AG04450 (cell line): ENCODE measurements around the gene USH2A. TPM values are rescaled to one million over a fixed set of nuclear protein-coding genes. Genes with fewer than 3 reads are reported as not detected.

Experiments
- CTCF ChIA-PET: fragments of 300-600, 350-600 bp; formaldehyde crosslinking; extraction: SDS; loops from one replicate; lab custom pipeline; 2022; ENCODE audit warnings: antibody characterized with exemption, inconsistent platforms; lab: Charles Lee
- POLR2A ChIA-PET: fragments of 350-600 bp; formaldehyde crosslinking; extraction: SDS; loops from one replicate; lab custom pipeline; 2021; ENCODE audit warnings: antibody characterized with exemption, inconsistent platforms; lab: Yijun Ruan, JAX
- DNase-seq: peaks from one replicate; pipeline ENCODE4 v3.0.0-alpha.2; 2011; ENCODE audit warnings: low read depth, low spot score
- H3K27ac ChIP-seq: one replicate; pipeline ENCODE4 v1.5.1; 2012; ENCODE audit warnings: low read depth, low read length, control low read depth
- H3K27me3 ChIP-seq: one replicate; pipeline ENCODE4 v1.6.0; 2012; ENCODE audit warnings: low read length; ENCODE audit not compliant: control insufficient read depth, insufficient read depth
- H3K4me3 ChIP-seq: 2 replicates; pipeline ENCODE4 v1.5.1; 2011; ENCODE audit warnings: mild to moderate bottlenecking, low read depth, low read length, control low read depth
- H3K9me3 ChIP-seq: 2 replicates; pipeline ENCODE4 v1.5.1; 2012; ENCODE audit warnings: low read length; ENCODE audit not compliant: control insufficient read depth, insufficient read depth
- polyA plus RNA-seq: library from polyadenylated mRNA; depleted of rRNA; stranded (reverse); fragments of >200 nt; gene quantifications from 2 replicates; pipeline ENCODE4 v1.2.3, GENCODE V29; 2011
- TF ChIP-seq, protein P1 (sequence below): IDR thresholded peaks from 2 replicates; pipeline ENCODE4 v1.5.1; 2011; ENCODE audit warnings: low read depth, low read length, control low read depth, inconsistent platforms

Gene USH2A
- polyA plus RNA-seq, 1 experiment = 0.01 TPM

DNA sequence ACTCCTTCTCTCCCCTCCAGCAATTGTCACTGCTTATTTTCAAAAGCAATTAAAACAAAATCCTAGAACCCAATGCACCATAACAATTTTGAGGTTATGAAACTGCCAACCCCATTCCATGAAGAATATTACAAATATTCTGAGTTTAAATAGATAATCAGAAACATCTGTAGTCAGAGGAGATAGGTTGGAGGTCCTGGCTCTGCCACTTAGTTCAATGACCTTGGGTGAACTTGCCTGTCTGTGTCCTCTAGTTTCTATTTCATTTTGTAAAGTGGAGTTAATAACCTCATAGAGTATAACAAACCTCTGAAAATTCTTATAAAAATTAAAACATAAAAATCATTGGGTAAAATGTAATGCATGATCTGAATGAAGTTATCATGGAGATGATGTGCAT lies 691.5 kb downstream of the USH2A start:
- DNase-seq = no peak
- H3K27me3 ChIP-seq = no peaks in the 10 kb centered on the region
- no peak overlapping the region for H3K4me3 ChIP-seq
- H3K27ac ChIP-seq = no peak overlapping the region
- ChIA-PET CTCF (no interaction called here), POLR2A (no interaction called here)
- peaks cover 5% of the 10 kb centered on the region; the same call in 1 of the 2 replicates for H3K9me3 ChIP-seq
- TF ChIP-seq, protein P1, sequence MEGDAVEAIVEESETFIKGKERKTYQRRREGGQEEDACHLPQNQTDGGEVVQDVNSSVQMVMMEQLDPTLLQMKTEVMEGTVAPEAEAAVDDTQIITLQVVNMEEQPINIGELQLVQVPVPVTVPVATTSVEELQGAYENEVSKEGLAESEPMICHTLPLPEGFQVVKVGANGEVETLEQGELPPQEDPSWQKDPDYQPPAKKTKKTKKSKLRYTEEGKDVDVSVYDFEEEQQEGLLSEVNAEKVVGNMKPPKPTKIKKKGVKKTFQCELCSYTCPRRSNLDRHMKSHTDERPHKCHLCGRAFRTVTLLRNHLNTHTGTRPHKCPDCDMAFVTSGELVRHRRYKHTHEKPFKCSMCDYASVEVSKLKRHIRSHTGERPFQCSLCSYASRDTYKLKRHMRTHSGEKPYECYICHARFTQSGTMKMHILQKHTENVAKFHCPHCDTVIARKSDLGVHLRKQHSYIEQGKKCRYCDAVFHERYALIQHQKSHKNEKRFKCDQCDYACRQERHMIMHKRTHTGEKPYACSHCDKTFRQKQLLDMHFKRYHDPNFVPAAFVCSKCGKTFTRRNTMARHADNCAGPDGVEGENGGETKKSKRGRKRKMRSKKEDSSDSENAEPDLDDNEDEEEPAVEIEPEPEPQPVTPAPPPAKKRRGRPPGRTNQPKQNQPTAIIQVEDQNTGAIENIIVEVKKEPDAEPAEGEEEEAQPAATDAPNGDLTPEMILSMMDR = no peak

DNA sequence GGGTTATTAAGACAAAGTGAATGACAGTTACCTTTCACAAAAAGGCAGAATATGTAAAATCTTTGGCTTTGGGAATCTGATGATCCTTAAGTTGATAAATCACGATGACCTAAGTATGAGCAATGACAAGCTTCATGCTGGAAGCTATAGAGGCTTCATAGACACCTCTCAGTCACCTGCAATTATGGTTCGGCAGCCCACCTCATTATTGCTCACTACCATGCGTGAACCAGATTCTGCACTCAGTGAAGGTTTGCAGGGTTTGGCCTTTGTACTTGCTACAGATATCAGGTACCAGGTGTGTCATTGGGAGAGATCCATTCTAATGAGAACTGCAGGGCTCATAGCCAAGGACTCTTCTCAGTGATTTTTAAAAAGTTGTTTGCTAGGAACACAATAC lies 692.6 kb downstream of the USH2A start:
- DNase-seq = no peak
- POLR2A ChIA-PET = no interaction called here

DNA sequence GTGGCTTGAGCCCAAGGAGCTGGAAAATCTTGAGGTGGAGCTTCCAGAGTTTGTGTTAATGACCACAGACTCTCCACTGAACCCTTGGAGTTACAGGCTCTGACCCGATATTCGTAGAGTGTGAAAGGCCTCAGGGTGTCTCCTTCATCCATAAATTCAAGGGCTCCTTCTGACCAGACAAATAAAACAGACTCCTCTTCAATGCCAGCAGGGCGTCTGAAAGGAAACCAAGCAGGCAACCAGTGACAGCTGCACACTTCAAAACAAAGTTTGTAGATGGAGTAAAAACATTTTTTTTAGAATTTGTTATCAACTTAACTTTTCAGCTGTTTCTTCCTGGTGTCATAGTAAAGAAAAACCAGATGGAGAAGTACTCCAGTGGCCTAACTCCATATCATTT lies 695.1 kb downstream of the USH2A start:
- TF ChIP-seq, protein P1 = no peak
- POLR2A ChIA-PET = no interaction called here
- H3K9me3 ChIP-seq = no peaks in the 10 kb centered on the region
- H3K27me3 ChIP-seq = no peaks in the 10 kb centered on the region
- H3K4me3 ChIP-seq = no peak overlapping the region
- CTCF ChIA-PET = no interaction called here
- no peak overlapping the region for H3K27ac ChIP-seq
- DNase-seq = no peak

More for the DNA sequence above, 692.6 kb downstream of the USH2A start:
- Histone ChIP-seq H3K27ac (no peak overlapping the region), H3K9me3 (peaks cover 5% of the 10 kb centered on the region; the same call in 1 of the 2 replicates), H3K27me3 (no peaks in the 10 kb centered on the region), H3K4me3 (no peak overlapping the region)
- TF ChIP-seq, protein P1 = no peak
- CTCF ChIA-PET = no interaction called here

DNA sequence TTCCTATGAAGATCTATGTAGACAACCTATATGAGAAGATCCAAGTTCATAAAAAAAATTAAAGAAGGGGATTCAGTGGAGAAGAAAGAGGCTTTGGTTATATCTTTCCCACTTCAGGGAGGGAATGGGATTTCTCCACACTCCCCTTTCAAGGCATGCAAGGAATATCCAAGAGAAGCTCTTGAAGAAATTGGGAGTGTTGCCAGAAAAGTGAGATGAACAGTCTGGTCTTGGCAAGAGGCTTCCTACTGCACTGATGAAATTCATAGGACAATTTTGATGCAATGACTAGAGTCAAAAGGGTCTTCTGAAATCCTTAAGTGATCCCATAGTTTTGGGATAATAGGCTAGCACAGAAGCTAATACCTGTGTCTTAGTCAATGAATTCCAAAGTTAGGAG lies 703.1 kb downstream of the USH2A start:
- TF ChIP-seq, protein P1 = no peak
- H3K27me3 ChIP-seq = no peaks in the 10 kb centered on the region
- no peak overlapping the region for H3K27ac ChIP-seq
- H3K4me3 ChIP-seq = no peak overlapping the region
- POLR2A ChIA-PET = no interaction called here
- no peak for DNase-seq
- H3K9me3 ChIP-seq = no peaks in the 10 kb centered on the region
- CTCF ChIA-PET = interaction anchor here (0.6 kb wide), 1 partner anchor 10 kb away, joined by 3 read pairs; no protein-coding TSS in a partner anchor

DNA sequence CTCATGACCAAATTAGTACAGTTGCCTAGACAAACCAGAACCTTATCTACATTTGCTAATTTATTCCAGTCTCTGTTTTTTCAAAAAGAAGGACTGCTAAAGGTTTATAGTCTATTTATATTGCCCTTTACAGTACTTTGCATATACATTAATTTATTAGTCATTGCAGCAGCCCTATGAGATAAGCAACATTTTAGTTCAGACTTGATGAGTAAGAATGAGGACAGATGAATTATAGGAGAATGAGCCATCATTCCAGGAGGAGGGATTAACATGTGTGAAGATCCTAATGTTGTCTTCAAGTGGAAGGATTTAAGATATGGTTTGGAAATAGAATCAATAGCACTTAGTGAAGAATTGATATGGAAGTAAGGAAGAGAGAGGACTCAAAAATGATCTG lies 703.7 kb downstream of the USH2A start:
- H3K9me3 ChIP-seq = no peaks in the 10 kb centered on the region
- H3K27me3 ChIP-seq = no peaks in the 10 kb centered on the region
- no peak overlapping the region for H3K4me3 ChIP-seq
- POLR2A ChIA-PET = no interaction called here
- CTCF ChIA-PET = interaction anchor here (2.4 kb wide), 1 partner anchor 9 kb away, joined by 20 read pairs; no protein-coding TSS in a partner anchor
- TF ChIP-seq, protein P1 = no peak
- DNase-seq = no peak
- H3K27ac ChIP-seq = no peak overlapping the region
